Activated CD4-positive, alpha-beta memory T cell treated with anti-CD3 and anti-CD28 coated beads for 36 hours (primary cell): ENCODE data around the gene BSDC1. TPM values are rescaled to one million over a fixed set of nuclear protein-coding genes. Genes with fewer than 3 reads are reported as not detected.

Experiments used
- CTCF ChIA-PET: fragments of 350-600 bp; sonication (Branson Sonifier 250); formaldehyde crosslinking; loops from one replicate; lab custom pipeline; 2021; ENCODE audit warnings: antibody characterized with exemption, inconsistent platforms; lab: Charles Lee
- POLR2A ChIA-PET: fragments of 350-600 bp; sonication (Branson Sonifier 250); formaldehyde crosslinking; loops from one replicate; lab custom pipeline; 2021; ENCODE audit warnings: antibody characterized with exemption; lab: Charles Lee
- DNase-seq: peaks from one replicate; pipeline ENCODE4 v3.0.0-alpha.2; 2020
- H3K27ac Mint-ChIP-seq: one replicate; pipeline ENCODE4 v1.8.0; 2021; ENCODE audit warnings: mixed read lengths
- H3K27me3 Mint-ChIP-seq: one replicate; pipeline ENCODE4 v1.8.0; 2021; ENCODE audit warnings: mixed read lengths
- H3K36me3 Mint-ChIP-seq: one replicate; pipeline ENCODE4 v1.8.0; 2021; ENCODE audit warnings: mixed read lengths
- H3K4me1 Mint-ChIP-seq: one replicate; pipeline ENCODE4 v1.8.0; 2021; ENCODE audit warnings: low read depth, mixed read lengths
- H3K4me3 Mint-ChIP-seq: one replicate; pipeline ENCODE4 v1.8.0; 2021; ENCODE audit warnings: mild to moderate bottlenecking, mixed read lengths
- H3K9me3 Mint-ChIP-seq: one replicate; pipeline ENCODE4 v1.8.0; 2021; ENCODE audit warnings: mixed read lengths
- intact Hi-C: fragments of 100-400 bp; cut with micrococcal nuclease; formaldehyde crosslinking; loops from one replicate; pipeline ENCODE4 v1.15.1; 2023
- total RNA-seq, 2 experiments: library from RNA; stranded (reverse); gene quantifications; one replicate each; pipeline ENCODE4 v1.2.3, GENCODE V29; 2021

Gene BSDC1
- total RNA-seq, 2 experiments from 2014 or later, result 32.1 to 33.2 TPM

DNA sequence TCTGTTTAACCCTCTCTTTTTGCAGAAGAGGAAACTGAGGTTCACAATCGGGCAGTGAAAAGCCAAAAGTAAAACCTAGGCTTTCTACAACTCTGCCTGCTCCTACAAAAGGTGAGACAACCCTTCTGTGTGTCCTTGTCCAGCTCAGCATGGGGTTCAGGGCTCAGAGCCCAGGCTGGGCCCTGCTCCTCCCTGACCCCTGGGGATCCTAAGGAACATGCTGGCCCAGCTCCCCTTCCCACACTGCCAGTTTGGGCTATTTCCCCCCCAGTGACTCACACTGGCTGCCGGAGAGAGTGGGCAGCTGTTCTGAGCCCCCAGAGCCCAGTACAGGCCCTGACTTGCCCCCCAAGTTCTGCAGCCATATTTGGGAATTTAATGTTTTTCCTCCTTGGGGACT lies 40.8 kb downstream of the BSDC1 start:
- Mint-ChIP-seq H3K9me3 (peaks cover 4% of the 10 kb centered on the region), H3K27me3 (no peaks in the 10 kb centered on the region), H3K36me3 (no peaks in the 10 kb centered on the region), H3K4me3 (no peak overlapping the region), H3K27ac (no peak overlapping the region), H3K4me1 (peaks cover 30% of the 10 kb centered on the region)
- intact Hi-C loops, result no loop called here
- DNase-seq, result no peak
- CTCF ChIA-PET, result interaction anchor here (0.5 to 3.3 kb wide), 3 partner anchors 11 to 138 kb away, joined by 3 to 18 read pairs (median 6); partner anchors contain the start of gene MARCKSL1
- POLR2A ChIA-PET, result interaction anchor here (1.2 to 2.4 kb wide), 4 partner anchors 16 to 298 kb away, joined by 3 to 9 read pairs (median 4); partner anchors contain the start of genes BSDC1, MARCKSL1 and RBBP4

DNA sequence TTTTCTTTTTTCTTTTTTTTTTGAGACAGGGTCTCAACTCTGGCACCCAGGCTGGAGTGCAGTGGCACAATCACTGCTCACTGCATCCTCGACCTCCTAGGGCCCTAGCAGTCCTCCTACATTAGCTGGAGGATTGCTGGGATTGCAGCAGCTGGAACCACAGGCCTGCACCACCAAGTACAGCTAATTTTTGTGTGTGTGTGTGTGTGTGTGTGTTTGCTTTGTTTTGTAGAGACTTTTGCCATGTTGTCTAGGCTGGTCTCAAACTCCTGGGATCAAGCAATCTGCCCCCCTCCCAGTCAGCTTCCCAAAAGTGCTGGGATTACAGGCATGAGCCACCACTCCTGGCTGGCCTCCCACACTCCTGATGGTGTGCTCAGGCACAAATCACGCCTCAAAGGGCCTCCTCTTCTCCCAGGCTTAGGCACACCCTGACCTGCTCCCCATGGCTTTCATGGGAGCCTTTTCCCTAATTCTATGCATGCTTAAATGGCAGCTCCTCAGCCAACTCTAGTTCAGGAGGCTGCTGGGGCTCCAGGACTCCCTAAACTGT lies 41.3 kb downstream of the BSDC1 start:
- H3K36me3 Mint-ChIP-seq, result no peaks in the 10 kb centered on the region
- H3K27me3 Mint-ChIP-seq, result no peaks in the 10 kb centered on the region
- H3K4me3 Mint-ChIP-seq, result no peak overlapping the region
- DNase-seq, result no peak
- H3K4me1 Mint-ChIP-seq, result peaks cover 34% of the 10 kb centered on the region
- ChIA-PET CTCF (interaction anchor here (1.2 to 3.3 kb wide), 3 partner anchors 17 to 137 kb away, joined by 6 to 18 read pairs (median 8); partner anchors contain the start of gene MARCKSL1), POLR2A (interaction anchor here (1.2 to 2.4 kb wide), 3 partner anchors 17 to 298 kb away, joined by 3 to 9 read pairs (median 6); partner anchors contain the start of genes BSDC1, MARCKSL1 and RBBP4)
- intact Hi-C loops, result no loop called here
- no peak overlapping the region for H3K27ac Mint-ChIP-seq
- H3K9me3 Mint-ChIP-seq, result peaks cover 4% of the 10 kb centered on the region

DNA sequence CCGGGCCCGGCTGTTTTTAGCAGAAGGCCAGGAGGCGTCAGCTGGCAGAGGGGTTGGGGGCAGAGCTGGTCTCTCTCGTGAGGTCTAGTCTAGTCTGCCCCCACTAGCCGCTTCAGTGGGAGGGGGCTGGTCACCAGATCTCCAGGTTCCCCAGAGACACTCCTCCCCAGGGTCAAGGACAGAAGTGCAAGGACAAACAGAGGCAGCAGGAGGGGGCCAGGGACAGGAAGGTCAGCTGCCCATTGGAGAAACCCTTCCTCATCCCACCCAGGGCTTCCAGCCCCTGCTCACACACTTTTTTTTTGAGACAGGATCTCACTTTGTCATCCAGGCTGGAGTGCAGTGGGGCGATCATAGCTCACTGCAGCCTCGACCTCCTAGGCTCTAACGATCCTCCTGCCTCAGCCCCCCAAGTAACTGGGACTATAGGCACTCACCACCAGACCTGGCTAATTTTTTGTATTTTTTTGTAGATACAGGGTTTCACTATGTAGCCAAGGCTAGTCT lies 41.9 kb downstream of the BSDC1 start:
- no peaks in the 10 kb centered on the region for H3K36me3 Mint-ChIP-seq
- ChIA-PET CTCF (interaction anchor here (1.0 to 3.3 kb wide), 4 partner anchors 16 to 137 kb away, joined by 4 to 18 read pairs (median 7); partner anchors contain the start of gene MARCKSL1), POLR2A (interaction anchor here (0.9 to 2.4 kb wide), 4 partner anchors 16 to 299 kb away, joined by 3 to 9 read pairs (median 4); partner anchors contain the start of genes BSDC1, MARCKSL1 and RBBP4)
- no peaks in the 10 kb centered on the region for H3K27me3 Mint-ChIP-seq
- H3K27ac Mint-ChIP-seq, result no peak overlapping the region
- intact Hi-C loops, result no loop called here
- no peak for DNase-seq
- peaks cover 34% of the 10 kb centered on the region for H3K4me1 Mint-ChIP-seq
- peak overlapping the region; percentile 54 for H3K4me3 Mint-ChIP-seq
- H3K9me3 Mint-ChIP-seq, result peaks cover 4% of the 10 kb centered on the region

- Mint-ChIP-seq H3K36me3 (no peaks in the 10 kb centered on the region), H3K27me3 (no peaks in the 10 kb centered on the region), H3K9me3 (peaks cover 4% of the 10 kb centered on the region), H3K4me3 (peak overlapping the region; percentile 79), H3K4me1 (peaks cover 34% of the 10 kb centered on the region), H3K27ac (peak overlapping the region; percentile 81)
- intact Hi-C loops, result loop anchor here (1.0 kb wide), 2 partner anchors 12 to 243 kb away; partner anchors contain the start of gene KPNA6
- DNase-seq, result peak; percentile 95
- CTCF ChIA-PET, result interaction anchor here (0.8 to 3.3 kb wide), 7 partner anchors 14 to 136 kb away, joined by 3 to 18 read pairs (median 4); partner anchors contain the start of genes BSDC1 and MARCKSL1
- POLR2A ChIA-PET, result interaction anchor here (0.9 to 2.4 kb wide), 6 partner anchors 12 to 43 kb away, joined by 3 to 9 read pairs (median 4); partner anchors contain the start of genes BSDC1 and MARCKSL1
Measured at GRCh38 chr1:32351399-32352238, 42.6 kb downstream of the BSDC1 start.

- Mint-ChIP-seq H3K9me3 (peaks cover 4% of the 10 kb centered on the region), H3K4me3 (peak overlapping the region; percentile 79), H3K27me3 (no peaks in the 10 kb centered on the region), H3K27ac (peak overlapping the region; percentile 81), H3K36me3 (no peaks in the 10 kb centered on the region), H3K4me1 (peaks cover 41% of the 10 kb centered on the region)
- ChIA-PET CTCF (interaction anchor here (0.8 to 3.3 kb wide), 5 partner anchors 13 to 135 kb away, joined by 3 to 18 read pairs (median 3); partner anchors contain the start of gene BSDC1), POLR2A (interaction anchor here (1.1 to 1.7 kb wide), 3 partner anchors 11 to 44 kb away, joined by 3 to 9 read pairs (median 3); partner anchors contain the start of genes BSDC1 and MARCKSL1)
- no peak for DNase-seq
- intact Hi-C loops, result loop anchor here (1.0 kb wide), 2 partner anchors 12 to 243 kb away; partner anchors contain the start of gene KPNA6
Measured at GRCh38 chr1:32350785-32351398, 43.3 kb downstream of the BSDC1 start.

- ChIA-PET POLR2A (no interaction called here), CTCF (interaction anchor here (0.6 to 1.8 kb wide), 2 partner anchors 133 to 240 kb away, joined by 3 read pairs; no protein-coding TSS in a partner anchor)
- intact Hi-C loops, result no loop called here
- Mint-ChIP-seq H3K4me1 (peaks cover 51% of the 10 kb centered on the region), H3K9me3 (peaks cover 4% of the 10 kb centered on the region), H3K4me3 (no peak overlapping the region), H3K27me3 (no peaks in the 10 kb centered on the region), H3K27ac (peak overlapping the region; percentile 60), H3K36me3 (no peaks in the 10 kb centered on the region)
- DNase-seq, result no peak
Measured at GRCh38 chr1:32349211-32349708, 45.0 kb downstream of the BSDC1 start.

- no peak for DNase-seq
- Mint-ChIP-seq H3K36me3 (no peaks in the 10 kb centered on the region), H3K4me3 (no peak overlapping the region), H3K27me3 (no peaks in the 10 kb centered on the region), H3K9me3 (peaks cover 4% of the 10 kb centered on the region), H3K4me1 (peaks cover 49% of the 10 kb centered on the region), H3K27ac (no peak overlapping the region)
- intact Hi-C loops, result no loop called here
- ChIA-PET CTCF (interaction anchor here (0.8 to 1.7 kb wide), 2 partner anchors 9 to 11 kb away, joined by 3 to 5 read pairs; partner anchors contain the start of gene MARCKSL1), POLR2A (interaction anchor here (1.7 kb wide), 1 partner anchor 11 kb away, joined by 5 read pairs; the partner anchor contains the start of gene MARCKSL1)
Measured at GRCh38 chr1:32346532-32347157, 47.6 kb downstream of the BSDC1 start.

DNA sequence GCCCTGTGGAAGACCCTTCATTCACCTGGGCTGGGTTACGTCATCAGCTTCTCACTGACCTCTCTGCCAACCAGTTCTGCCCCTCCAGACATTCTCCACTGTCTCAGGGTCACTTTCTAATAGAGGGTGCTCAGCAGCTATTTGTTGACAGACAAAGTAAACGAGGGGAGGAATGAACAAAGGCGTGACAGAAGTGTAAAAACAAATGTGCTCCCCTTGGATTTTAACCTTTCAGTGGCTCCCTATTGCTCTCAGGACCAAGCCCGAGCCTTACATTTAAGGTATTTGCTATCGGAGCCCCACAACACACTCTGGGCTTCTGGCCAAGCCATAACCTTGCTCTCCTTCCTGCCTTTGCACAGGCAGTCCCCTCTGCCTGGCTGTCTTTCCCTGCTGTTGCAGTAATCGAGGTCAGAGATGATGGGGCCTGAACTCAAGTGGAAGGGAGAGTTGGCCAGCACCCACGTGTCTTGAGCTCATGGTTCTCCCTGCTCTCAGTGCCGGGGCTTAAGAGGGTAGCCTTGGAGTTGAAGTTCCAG lies 48.9 kb downstream of the BSDC1 start:
- POLR2A ChIA-PET, result interaction anchor here (0.7 to 0.9 kb wide), 2 partner anchors 54 to 331 kb away, joined by 3 to 9 read pairs; partner anchors contain the start of gene HDAC1
- Mint-ChIP-seq H3K4me3 (no peak overlapping the region), H3K27ac (no peak overlapping the region)

GRCh38 chr1:32342704-32343103 lies 51.5 kb downstream of the BSDC1 start:
- no peaks in the 10 kb centered on the region for H3K9me3 Mint-ChIP-seq
- ChIA-PET CTCF (interaction anchor here (1.4 kb wide), 1 partner anchor 13 kb away, joined by 3 read pairs; no protein-coding TSS in a partner anchor), POLR2A (no interaction called here)
- no peak overlapping the region for H3K4me3 Mint-ChIP-seq
- intact Hi-C loops, result no loop called here
- H3K27ac Mint-ChIP-seq, result no peak overlapping the region
- peaks cover 40% of the 10 kb centered on the region for H3K4me1 Mint-ChIP-seq
- H3K27me3 Mint-ChIP-seq, result no peaks in the 10 kb centered on the region
- H3K36me3 Mint-ChIP-seq, result no peaks in the 10 kb centered on the region
- DNase-seq, result no peak

More for the DNA sequence above, 48.9 kb downstream of the BSDC1 start:
- no peaks in the 10 kb centered on the region for H3K36me3 Mint-ChIP-seq
- CTCF ChIA-PET, result interaction anchor here (1.1 to 1.7 kb wide), 2 partner anchors 56 to 129 kb away, joined by 3 to 6 read pairs; no protein-coding TSS in a partner anchor
- H3K27me3 Mint-ChIP-seq, result no peaks in the 10 kb centered on the region
- peaks cover under 1% of the 10 kb centered on the region for H3K9me3 Mint-ChIP-seq
- H3K4me1 Mint-ChIP-seq, result peaks cover 41% of the 10 kb centered on the region
- intact Hi-C loops, result no loop called here
- DNase-seq, result no peak

GRCh38 chr1:32341971-32342370 lies 52.3 kb downstream of the BSDC1 start:
- no peak for DNase-seq
- intact Hi-C loops, result no loop called here
- Mint-ChIP-seq H3K4me3 (no peak overlapping the region), H3K9me3 (no peaks in the 10 kb centered on the region), H3K27me3 (no peaks in the 10 kb centered on the region), H3K4me1 (peaks cover 48% of the 10 kb centered on the region), H3K27ac (no peak overlapping the region), H3K36me3 (no peaks in the 10 kb centered on the region)
- POLR2A ChIA-PET, result no interaction called here
- CTCF ChIA-PET, result interaction anchor here (0.7 to 1.4 kb wide), 2 partner anchors 13 to 127 kb away, joined by 3 read pairs; no protein-coding TSS in a partner anchor
